ENCODE results near the gene PGF. TPM values are rescaled to one million over a fixed set of nuclear protein-coding genes. Genes with fewer than 3 reads are reported as not detected.

PGF gene
- total and polyA plus RNA-seq, 2 of the 13 experiments (the other 11 are each of a cell fraction or from before 2014, with no cell fraction given) = 10.7 to 27.5 TPM

DNA sequence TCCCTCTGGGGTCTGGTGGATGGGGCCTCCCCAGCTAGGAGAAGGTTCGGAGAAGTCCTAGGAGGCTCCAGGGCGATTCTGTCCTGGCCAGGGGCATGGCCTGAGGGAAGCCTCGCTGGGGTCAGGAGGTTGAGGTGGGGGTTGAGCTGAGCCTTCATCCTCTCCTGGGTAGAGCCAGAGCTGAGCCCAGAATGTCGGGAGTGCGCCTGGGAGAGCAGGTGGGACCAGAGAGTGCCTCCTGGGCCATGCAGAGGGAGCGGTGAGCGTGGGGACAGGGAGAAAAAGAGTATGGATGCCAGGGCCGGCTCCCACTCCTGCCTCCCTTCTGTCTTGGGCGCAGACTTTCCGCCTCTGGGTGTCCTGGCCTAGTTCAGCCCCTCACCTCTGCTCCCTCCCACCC lies 45.5 kb downstream of the PGF start:
- in situ Hi-C loops (cut with HindIII; ENCODE audit: extremely low pct_ligation_motif_present, low pct_unique_long_range_greater_than_20kb) = loop anchor here (5.0 kb wide), 2 partner anchors 48 to 182 kb away; no protein-coding TSS in a partner anchor
- TF ChIP-seq SPEN (CRISPR knock-in tag; IDR thresholded peaks at IDR 0.05; ENCODE audit: low read depth) = no peak
- TF ChIP-seq ZNF101 (CRISPR knock-in tag; IDR thresholded peaks at IDR 0.05; ENCODE audit: borderline replicate concordance, low read depth) = no peak
- no peaks in the 10 kb centered on the region for H3K36me3 ChIP-seq (replicated peaks in 1 of 2; ENCODE audit: control insufficient read depth in 1 of 2, insufficient read depth in 2 of 2, low read length in 2 of 2)
- ChIA-PET CTCF (ENCODE audit: low intra/inter-chr PET ratio, low total read pairs) (no interaction called here), POLR2A (no interaction called here)
- no peak overlapping the region for H2AFZ ChIP-seq (ENCODE audit: low read length)
- no peak overlapping the region for H3K4me3 ChIP-seq (replicated peaks in 1 of 3; ENCODE audit: insufficient read depth in 1 of 3, low read depth in 2 of 3, low read length in 3 of 3)
- H3K27ac ChIP-seq (ENCODE audit: extremely low read length, insufficient read depth, low read length) = no peak overlapping the region
- WGBS (ENCODE audit: low lambda C conversion rate) = 73% methylated on average over 8 of the region's 10 CpGs
- H3K27me3 ChIP-seq (ENCODE audit: control insufficient read depth in 1 of 2, insufficient read depth in 2 of 2, low read length in 2 of 2) = no peaks in the 10 kb centered on the region
- DNase-seq (ENCODE audit: low spot score) (no peak), FAIRE-seq (no peak), ATAC-seq (no peak)
- intact Hi-C loops (cut with micrococcal nuclease; ENCODE audit: unreplicated experiment) = no loop called here
- peaks cover 16% of the 10 kb centered on the region; the same call in 1 of the 2 replicates for H3K4me1 ChIP-seq (ENCODE audit: insufficient read depth, low read length)
- no peaks in the 10 kb centered on the region for H4K20me1 ChIP-seq (ENCODE audit: insufficient read depth, low read length)
- no peak overlapping the region for H3K9ac ChIP-seq (ENCODE audit: insufficient read depth, low read depth, low read length)
- no peak overlapping the region for H3K4me2 ChIP-seq (ENCODE audit: low read depth, low read length)
- H3K9me3 ChIP-seq (ENCODE audit: low read length) = no peaks in the 10 kb centered on the region
- BruUV-seq (replicated peaks) = no TSS peak
- H3K79me2 ChIP-seq (ENCODE audit: insufficient read depth, low read length) = no peaks in the 10 kb centered on the region

DNA sequence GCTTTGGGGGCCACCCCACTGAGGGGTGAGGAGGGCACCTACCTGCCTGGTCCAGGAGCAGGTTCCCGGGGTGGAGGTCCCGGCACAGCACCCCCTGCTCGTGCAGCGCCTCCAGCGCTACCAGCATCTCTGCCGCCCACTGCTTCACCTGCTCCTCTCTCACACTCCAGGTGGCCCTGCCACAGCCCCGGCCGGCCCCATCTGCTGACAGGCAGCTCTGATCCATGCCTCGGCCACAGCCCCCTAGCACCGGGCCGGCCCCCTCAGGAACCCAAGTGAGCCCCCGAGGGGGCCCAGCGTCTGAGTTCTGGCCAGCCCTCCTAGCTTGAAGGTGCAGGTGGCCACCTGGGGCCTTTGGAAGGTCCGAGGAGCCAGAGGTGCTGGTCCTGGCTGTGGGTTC lies 45.9 kb downstream of the PGF start:
- H3K27me3 ChIP-seq (ENCODE audit: control insufficient read depth in 1 of 2, insufficient read depth in 2 of 2, low read length in 2 of 2) = no peaks in the 10 kb centered on the region
- H3K4me1 ChIP-seq (ENCODE audit: insufficient read depth, low read length) = peaks cover 16% of the 10 kb centered on the region; the same call in 1 of the 2 replicates
- intact Hi-C loops (cut with micrococcal nuclease; ENCODE audit: unreplicated experiment) (no loop called here), in situ Hi-C loops (cut with HindIII; ENCODE audit: extremely low pct_ligation_motif_present, low pct_unique_long_range_greater_than_20kb) (loop anchor here (5.0 kb wide), 1 partner anchor 47 kb away; no protein-coding TSS in a partner anchor)
- no peaks in the 10 kb centered on the region for H3K9me3 ChIP-seq (ENCODE audit: low read length)
- no peaks in the 10 kb centered on the region for H3K79me2 ChIP-seq (ENCODE audit: insufficient read depth, low read length)
- H4K20me1 ChIP-seq (ENCODE audit: insufficient read depth, low read length) = no peaks in the 10 kb centered on the region
- peak; percentile 32 for TF ChIP-seq AGO2 (optimal IDR thresholded peaks at IDR 0.05; ENCODE audit: low read depth, low read length)
- TF ChIP-seq CHD2 (IDR thresholded peaks at IDR 0.05; ENCODE audit: low read depth, low read length) = no peak
- no peak overlapping the region for H3K9ac ChIP-seq (ENCODE audit: insufficient read depth, low read depth, low read length)
- ATAC-seq (no peak), DNase-seq (ENCODE audit: low spot score) (no peak), FAIRE-seq (no peak)
- 0 out of 5 replicates have a peak, but pooled peaks cover 0 to under 1% of the 10 kb centered on the region in 2 experiments for H3K36me3 ChIP-seq (replicated peaks in 1 of 2; ENCODE audit: control insufficient read depth in 1 of 2, insufficient read depth in 2 of 2, low read length in 2 of 2)
- H3K4me3 ChIP-seq (replicated peaks in 1 of 3; ENCODE audit: insufficient read depth in 1 of 3, low read depth in 2 of 3, low read length in 3 of 3) = no peak overlapping the region
- BruUV-seq (replicated peaks) = no TSS peak
- ChIA-PET POLR2A (no interaction called here), CTCF (ENCODE audit: low intra/inter-chr PET ratio, low total read pairs) (no interaction called here)
- no peak overlapping the region for H3K4me2 ChIP-seq (ENCODE audit: low read depth, low read length)
- no peak overlapping the region for H3K27ac ChIP-seq (ENCODE audit: extremely low read length, insufficient read depth, low read length)
- WGBS (ENCODE audit: low lambda C conversion rate) = 87% methylated on average over 10 of the region's 14 CpGs
- H2AFZ ChIP-seq (ENCODE audit: low read length) = no peak overlapping the region
